Measurements from ENCODE around the gene ELFN1. TPM values are rescaled to one million over a fixed set of nuclear protein-coding genes. Genes with fewer than 3 reads are reported as not detected.

ELFN1 gene
- polyA plus RNA-seq, 1 of the 3 experiments (the other 2 are of a cell fraction) = 0.05 TPM

GRCh38 chr7:1749864-1750466 lies 79.9 kb downstream of the ELFN1 start:
- Histone ChIP-seq H3K9ac (no peak overlapping the region), H2AFZ (ENCODE audit: low read depth) (no peak overlapping the region), H3K4me3 (ENCODE audit: low read depth in 2 of 2, low read length in 1 of 2) (no peak overlapping the region), H4K20me1 (ENCODE audit: insufficient read depth) (no peaks in the 10 kb centered on the region), H3K9me3 (no peaks in the 10 kb centered on the region), H3K79me2 (ENCODE audit: insufficient read depth) (no peaks in the 10 kb centered on the region), H3F3A (replicated peaks; ENCODE audit: insufficient read depth) (no peaks in the 10 kb centered on the region), H3K9me2 (no peaks in the 10 kb centered on the region), H3K36me3 (replicated peaks in 1 of 2; ENCODE audit: control insufficient read depth in 1 of 2, insufficient read depth in 2 of 2, low read length in 1 of 2) (no peaks in the 10 kb centered on the region), H3K4me1 (ENCODE audit: control insufficient read depth in 1 of 2, insufficient read depth in 2 of 2, low read depth in 1 of 2, low read length in 1 of 2) (peaks cover 0 to 27% of the 10 kb centered on the region in 2 experiments; a peak in 1 of 4 replicates), H3K27me3 (ENCODE audit: insufficient read depth) (no peaks in the 10 kb centered on the region; the same call in 1 of the 2 replicates), H3K27ac (ENCODE audit: low read depth in 2 of 2, low read length in 1 of 2) (no peak overlapping the region), H3K4me2 (no peak overlapping the region)
- DNase-seq = peak; percentile 46
- CTCF ChIA-PET = interaction anchor here (1.3 kb wide), 1 partner anchor 171 kb away, joined by 3 read pairs; no protein-coding TSS in a partner anchor
- TF ChIP-seq JUND (IDR thresholded peaks at IDR 0.05) (no peak), ZBTB33 (IDR thresholded peaks at IDR 0.05; ENCODE audit: borderline replicate concordance, low read depth) (no peak), EZH2phosphoT487 (IDR thresholded peaks at IDR 0.05; ENCODE audit: borderline replicate concordance, low read depth) (no peak), CHD2 (IDR thresholded peaks at IDR 0.05; ENCODE audit: low read length, partially characterized antibody) (no peak), NFIC (IDR thresholded peaks at IDR 0.05; ENCODE audit: borderline replicate concordance) (no peak), TCF12 (IDR thresholded peaks at IDR 0.05) (no peak), USF2 (IDR thresholded peaks at IDR 0.05; ENCODE audit: borderline replicate concordance, low read depth, low read length) (no peak), RAD21 (IDR thresholded peaks at IDR 0.05; ENCODE audit: low read length) (no peak), FOXJ3 (CRISPR knock-in tag; IDR thresholded peaks at IDR 0.05) (no peak), TAF1 (IDR thresholded peaks at IDR 0.05; ENCODE audit: borderline replicate concordance, low read depth, low read length) (no peak), FOSL2 (IDR thresholded peaks at IDR 0.05; ENCODE audit: borderline replicate concordance, low read depth) (no peak), NRF1 (IDR thresholded peaks at IDR 0.05; ENCODE audit: low read depth, low read length) (no peak), ELF1 (IDR thresholded peaks at IDR 0.05) (no peak), RFX5 (IDR thresholded peaks at IDR 0.05; ENCODE audit: low read length) (no peak)
- TF ChIP-seq, protein P1, sequence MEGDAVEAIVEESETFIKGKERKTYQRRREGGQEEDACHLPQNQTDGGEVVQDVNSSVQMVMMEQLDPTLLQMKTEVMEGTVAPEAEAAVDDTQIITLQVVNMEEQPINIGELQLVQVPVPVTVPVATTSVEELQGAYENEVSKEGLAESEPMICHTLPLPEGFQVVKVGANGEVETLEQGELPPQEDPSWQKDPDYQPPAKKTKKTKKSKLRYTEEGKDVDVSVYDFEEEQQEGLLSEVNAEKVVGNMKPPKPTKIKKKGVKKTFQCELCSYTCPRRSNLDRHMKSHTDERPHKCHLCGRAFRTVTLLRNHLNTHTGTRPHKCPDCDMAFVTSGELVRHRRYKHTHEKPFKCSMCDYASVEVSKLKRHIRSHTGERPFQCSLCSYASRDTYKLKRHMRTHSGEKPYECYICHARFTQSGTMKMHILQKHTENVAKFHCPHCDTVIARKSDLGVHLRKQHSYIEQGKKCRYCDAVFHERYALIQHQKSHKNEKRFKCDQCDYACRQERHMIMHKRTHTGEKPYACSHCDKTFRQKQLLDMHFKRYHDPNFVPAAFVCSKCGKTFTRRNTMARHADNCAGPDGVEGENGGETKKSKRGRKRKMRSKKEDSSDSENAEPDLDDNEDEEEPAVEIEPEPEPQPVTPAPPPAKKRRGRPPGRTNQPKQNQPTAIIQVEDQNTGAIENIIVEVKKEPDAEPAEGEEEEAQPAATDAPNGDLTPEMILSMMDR (IDR thresholded peaks at IDR 0.05) = no peak
- TF ChIP-seq, protein P2, sequence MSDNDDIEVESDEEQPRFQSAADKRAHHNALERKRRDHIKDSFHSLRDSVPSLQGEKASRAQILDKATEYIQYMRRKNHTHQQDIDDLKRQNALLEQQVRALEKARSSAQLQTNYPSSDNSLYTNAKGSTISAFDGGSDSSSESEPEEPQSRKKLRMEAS (IDR thresholded peaks at IDR 0.05; ENCODE audit: low read depth) = no peak
- TF ChIP-seq, protein P3, sequence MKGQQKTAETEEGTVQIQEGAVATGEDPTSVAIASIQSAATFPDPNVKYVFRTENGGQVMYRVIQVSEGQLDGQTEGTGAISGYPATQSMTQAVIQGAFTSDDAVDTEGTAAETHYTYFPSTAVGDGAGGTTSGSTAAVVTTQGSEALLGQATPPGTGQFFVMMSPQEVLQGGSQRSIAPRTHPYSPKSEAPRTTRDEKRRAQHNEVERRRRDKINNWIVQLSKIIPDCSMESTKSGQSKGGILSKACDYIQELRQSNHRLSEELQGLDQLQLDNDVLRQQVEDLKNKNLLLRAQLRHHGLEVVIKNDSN (IDR thresholded peaks at IDR 0.05; ENCODE audit: borderline replicate concordance, low read depth) = no peak
- TF ChIP-seq, protein P4, sequence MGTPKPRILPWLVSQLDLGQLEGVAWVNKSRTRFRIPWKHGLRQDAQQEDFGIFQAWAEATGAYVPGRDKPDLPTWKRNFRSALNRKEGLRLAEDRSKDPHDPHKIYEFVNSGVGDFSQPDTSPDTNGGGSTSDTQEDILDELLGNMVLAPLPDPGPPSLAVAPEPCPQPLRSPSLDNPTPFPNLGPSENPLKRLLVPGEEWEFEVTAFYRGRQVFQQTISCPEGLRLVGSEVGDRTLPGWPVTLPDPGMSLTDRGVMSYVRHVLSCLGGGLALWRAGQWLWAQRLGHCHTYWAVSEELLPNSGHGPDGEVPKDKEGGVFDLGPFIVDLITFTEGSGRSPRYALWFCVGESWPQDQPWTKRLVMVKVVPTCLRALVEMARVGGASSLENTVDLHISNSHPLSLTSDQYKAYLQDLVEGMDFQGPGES (IDR thresholded peaks at IDR 0.05; ENCODE audit: low read depth, low read length) = no peak
- POLR2A ChIA-PET = interaction anchor here (0.8 to 1.1 kb wide), 2 partner anchors 10 kb away, joined by 3 read pairs; no protein-coding TSS in a partner anchor
- WGBS (ENCODE audit: low lambda C conversion rate) = 63% methylated on average over 20 of the region's 24 CpGs
